ENCODE data around the gene CPNE8. TPM values are rescaled to one million over a fixed set of nuclear protein-coding genes. Genes with fewer than 3 reads are reported as not detected.

CPNE8 gene
- total and polyA plus RNA-seq, 2 of the 4 experiments (the other 2 are of a cell fraction): not detected

DNA sequence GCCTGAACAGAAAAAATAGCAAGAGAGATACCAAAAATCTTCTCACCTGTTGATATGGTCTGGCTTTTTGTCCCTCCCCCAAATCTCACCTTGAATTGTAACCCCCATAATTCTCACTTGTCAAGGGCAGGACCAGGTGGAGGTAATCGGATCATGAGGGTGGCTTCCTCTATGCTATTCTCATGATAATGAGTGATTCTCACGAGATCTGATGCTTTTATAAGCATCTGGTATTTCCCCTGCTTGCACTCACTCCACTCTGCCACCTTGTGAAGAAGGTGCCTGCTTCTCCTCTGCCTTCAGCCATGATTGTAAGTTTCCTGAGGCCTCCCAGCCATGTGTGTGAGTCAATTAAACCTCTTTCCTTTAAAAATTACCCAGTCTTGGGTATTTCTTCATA, 291.2 kb downstream of the CPNE8 start:
- no TSS peak for BruUV-seq (replicated peaks)

More for the DNA sequence above, 291.2 kb downstream of the CPNE8 start:
- Histone ChIP-seq H3K36me3 (ENCODE audit: control insufficient read depth, insufficient read depth, low read length) (no peaks in the 10 kb centered on the region), H2BK15ac (ENCODE audit: low read depth, low read length) (no peak overlapping the region), H3K4me3 (ENCODE audit: insufficient read depth, low read depth, low read length) (no peak overlapping the region), H3K4ac (ENCODE audit: low read depth, low read length) (no peak overlapping the region), H4K91ac (ENCODE audit: insufficient read depth, low read depth, low read length) (no peak overlapping the region), H3K9me3 (ENCODE audit: control insufficient read depth, insufficient read depth, low read length) (peaks cover 5% of the 10 kb centered on the region), H3K14ac (replicated peaks; ENCODE audit: low read depth, low read length) (no peak overlapping the region), H3K56ac (ENCODE audit: extremely low read depth, insufficient read depth, low read length) (no peak overlapping the region), H2BK5ac (ENCODE audit: low read depth, low read length, poor library complexity, severe bottlenecking) (no peak overlapping the region), H2BK120ac (ENCODE audit: low read depth, low read length) (no peak overlapping the region), H3K23ac (ENCODE audit: low read depth, low read length) (no peak overlapping the region), H3K4me2 (ENCODE audit: low read depth, low read length) (no peak overlapping the region), H4K8ac (ENCODE audit: low read depth in 2 of 2, low read length in 2 of 2) (no peak overlapping the region), H2AK9ac (replicated peaks; ENCODE audit: low read depth, low read length, poor library complexity) (no peak overlapping the region), H3K18ac (ENCODE audit: low read depth, low read length) (no peak overlapping the region), H3K27ac (ENCODE audit: insufficient read depth, low read length) (no peak overlapping the region), H4K20me1 (ENCODE audit: insufficient read depth, low read length) (no peaks in the 10 kb centered on the region), H3K79me1 (ENCODE audit: low read depth in 1 of 2, low read length in 2 of 2) (no peaks in the 10 kb centered on the region), H3K9me1 (ENCODE audit: insufficient read depth, low read length) (no peaks in the 10 kb centered on the region), H3K4me1 (ENCODE audit: control insufficient read depth, insufficient read depth, low read length) (no peaks in the 10 kb centered on the region), H3K27me3 (ENCODE audit: control insufficient read depth, insufficient read depth, low read length) (no peaks in the 10 kb centered on the region), H2AK5ac (ENCODE audit: low read depth, low read length) (no peak overlapping the region), H2BK20ac (ENCODE audit: low read depth, low read length) (no peak overlapping the region), H3K9ac (ENCODE audit: low read depth, low read length) (no peak overlapping the region), H2AFZ (replicated peaks; ENCODE audit: low read length, poor library complexity) (no peak overlapping the region), H4K5ac (ENCODE audit: low read depth, low read length) (no peak overlapping the region)
- no CpG with 5 or more reads among the region's 2 CpGs for WGBS, 2 experiments (ENCODE audit: extremely low coverage in 2 of 2, insufficient read length in 1 of 2)
- CTCF ChIA-PET: no interaction called here
- ATAC-seq (ENCODE audit: low read depth): no peak
- intact Hi-C loops (cut with micrococcal nuclease): no loop called here
- no peak for DNase-seq
- POLR2A ChIA-PET (ENCODE audit: unreplicated experiment): no interaction called here
- TF ChIP-seq NFE2L2 (IDR thresholded peaks at IDR 0.05; ENCODE audit: low read depth, low read length) (no peak), SMC3 (IDR thresholded peaks at IDR 0.05; ENCODE audit: low read depth, low read length) (no peak), BHLHE40 (IDR thresholded peaks at IDR 0.05; ENCODE audit: low read depth, low read length) (no peak)
- TF ChIP-seq, protein P1, sequence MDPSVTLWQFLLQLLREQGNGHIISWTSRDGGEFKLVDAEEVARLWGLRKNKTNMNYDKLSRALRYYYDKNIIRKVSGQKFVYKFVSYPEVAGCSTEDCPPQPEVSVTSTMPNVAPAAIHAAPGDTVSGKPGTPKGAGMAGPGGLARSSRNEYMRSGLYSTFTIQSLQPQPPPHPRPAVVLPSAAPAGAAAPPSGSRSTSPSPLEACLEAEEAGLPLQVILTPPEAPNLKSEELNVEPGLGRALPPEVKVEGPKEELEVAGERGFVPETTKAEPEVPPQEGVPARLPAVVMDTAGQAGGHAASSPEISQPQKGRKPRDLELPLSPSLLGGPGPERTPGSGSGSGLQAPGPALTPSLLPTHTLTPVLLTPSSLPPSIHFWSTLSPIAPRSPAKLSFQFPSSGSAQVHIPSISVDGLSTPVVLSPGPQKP (IDR thresholded peaks at IDR 0.05; ENCODE audit: borderline replicate concordance, low read depth, low read length): no peak
- TF ChIP-seq, protein P2, sequence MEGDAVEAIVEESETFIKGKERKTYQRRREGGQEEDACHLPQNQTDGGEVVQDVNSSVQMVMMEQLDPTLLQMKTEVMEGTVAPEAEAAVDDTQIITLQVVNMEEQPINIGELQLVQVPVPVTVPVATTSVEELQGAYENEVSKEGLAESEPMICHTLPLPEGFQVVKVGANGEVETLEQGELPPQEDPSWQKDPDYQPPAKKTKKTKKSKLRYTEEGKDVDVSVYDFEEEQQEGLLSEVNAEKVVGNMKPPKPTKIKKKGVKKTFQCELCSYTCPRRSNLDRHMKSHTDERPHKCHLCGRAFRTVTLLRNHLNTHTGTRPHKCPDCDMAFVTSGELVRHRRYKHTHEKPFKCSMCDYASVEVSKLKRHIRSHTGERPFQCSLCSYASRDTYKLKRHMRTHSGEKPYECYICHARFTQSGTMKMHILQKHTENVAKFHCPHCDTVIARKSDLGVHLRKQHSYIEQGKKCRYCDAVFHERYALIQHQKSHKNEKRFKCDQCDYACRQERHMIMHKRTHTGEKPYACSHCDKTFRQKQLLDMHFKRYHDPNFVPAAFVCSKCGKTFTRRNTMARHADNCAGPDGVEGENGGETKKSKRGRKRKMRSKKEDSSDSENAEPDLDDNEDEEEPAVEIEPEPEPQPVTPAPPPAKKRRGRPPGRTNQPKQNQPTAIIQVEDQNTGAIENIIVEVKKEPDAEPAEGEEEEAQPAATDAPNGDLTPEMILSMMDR (conservative IDR thresholded peaks at IDR 0.05; ENCODE audit: low read depth, low read length): no peak
- TF ChIP-seq, protein P3, sequence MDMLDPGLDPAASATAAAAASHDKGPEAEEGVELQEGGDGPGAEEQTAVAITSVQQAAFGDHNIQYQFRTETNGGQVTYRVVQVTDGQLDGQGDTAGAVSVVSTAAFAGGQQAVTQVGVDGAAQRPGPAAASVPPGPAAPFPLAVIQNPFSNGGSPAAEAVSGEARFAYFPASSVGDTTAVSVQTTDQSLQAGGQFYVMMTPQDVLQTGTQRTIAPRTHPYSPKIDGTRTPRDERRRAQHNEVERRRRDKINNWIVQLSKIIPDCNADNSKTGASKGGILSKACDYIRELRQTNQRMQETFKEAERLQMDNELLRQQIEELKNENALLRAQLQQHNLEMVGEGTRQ (IDR thresholded peaks at IDR 0.05; ENCODE audit: low read depth, low read length): no peak
- in situ Hi-C loops (cut with MboI; ENCODE audit: low sequenced_read_pairs): no loop called here
- dilution Hi-C loops (cut with HindIII; ENCODE audit: low sequenced_read_pairs, unreplicated experiment): no loop called here
